NCI-H2196 treated with DMSO at 0.1 percent for 48 hours (cell line): ENCODE results near the gene SLC26A4.
A peak's percentile ranks its signal among the peaks of the same experiment; 100 is the strongest.

Experiments used
- DNase-seq: peaks from one replicate; lab custom pipeline; 2025; ENCODE audit not compliant: unreplicated experiment; lab: John Stamatoyannopoulos, UW

SLC26A4 gene

DNA sequence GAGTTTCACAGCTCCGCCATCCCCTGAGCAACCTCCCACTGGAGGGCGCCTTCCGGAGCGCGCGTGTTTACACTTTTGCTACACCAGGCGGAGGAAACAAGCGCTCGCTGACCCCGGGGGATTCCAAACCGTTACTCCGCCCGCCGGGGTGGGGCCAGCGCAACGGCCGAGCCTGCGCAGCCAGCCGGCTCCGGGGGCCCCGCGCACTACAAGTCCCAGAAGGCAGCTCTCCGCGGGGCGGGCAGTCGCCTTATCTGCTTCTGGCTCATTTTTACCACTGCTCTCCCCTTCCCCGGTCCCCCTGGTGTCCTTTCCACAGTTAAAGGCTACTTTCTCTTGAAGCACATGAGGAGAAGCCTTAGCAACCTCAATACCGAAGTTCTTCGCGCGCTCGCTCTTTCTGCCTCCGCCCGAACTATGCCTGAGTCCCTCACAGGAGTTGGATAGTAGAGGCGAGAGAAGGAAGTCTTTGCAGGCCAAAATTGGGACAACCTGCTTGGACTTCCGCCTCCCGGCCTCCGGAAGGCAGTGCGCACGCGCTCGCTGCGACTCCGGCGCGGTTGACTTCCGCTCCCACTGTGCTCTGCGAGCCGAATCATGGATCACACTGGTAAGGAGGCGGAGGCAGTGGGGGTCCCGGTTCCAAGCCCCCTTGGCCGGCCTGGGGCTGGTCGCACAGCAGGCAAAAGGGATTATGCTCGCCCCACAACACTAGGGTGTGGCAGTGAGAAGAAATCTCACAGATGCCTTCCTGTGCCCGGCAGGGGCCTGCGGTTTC lies 83.1 kb downstream of the SLC26A4 start, which contains the start of gene CBLL1:
Gene CBLL1, plus strand, starts transcription at position 576 of the 778 bp plus-strand sequence. Its CDS starts 22 bp downstream, at position 598.
- DNase-seq = peak; percentile 97

DNA sequence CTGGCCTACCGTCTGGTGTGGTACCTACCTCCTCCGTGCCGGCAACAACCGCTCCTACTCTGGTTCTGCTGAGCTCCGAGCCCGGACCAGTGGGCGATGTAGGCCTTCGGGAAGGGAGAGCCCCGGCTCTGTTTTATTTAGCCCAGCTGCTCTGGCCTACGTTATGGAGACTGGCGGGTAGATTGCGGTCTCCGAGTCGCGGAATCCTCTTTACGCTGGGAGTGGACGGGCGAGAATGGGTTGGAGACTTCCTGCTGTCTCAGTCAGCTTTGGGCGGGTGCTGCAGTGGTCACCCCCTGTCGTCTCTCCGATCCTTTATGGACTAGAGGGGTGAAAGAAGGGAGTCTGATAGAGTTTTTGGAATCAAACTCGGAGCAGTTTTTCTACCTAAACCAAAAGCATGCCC lies 83.7 kb downstream of the SLC26A4 start:
- peak; percentile 54 for DNase-seq

DNA sequence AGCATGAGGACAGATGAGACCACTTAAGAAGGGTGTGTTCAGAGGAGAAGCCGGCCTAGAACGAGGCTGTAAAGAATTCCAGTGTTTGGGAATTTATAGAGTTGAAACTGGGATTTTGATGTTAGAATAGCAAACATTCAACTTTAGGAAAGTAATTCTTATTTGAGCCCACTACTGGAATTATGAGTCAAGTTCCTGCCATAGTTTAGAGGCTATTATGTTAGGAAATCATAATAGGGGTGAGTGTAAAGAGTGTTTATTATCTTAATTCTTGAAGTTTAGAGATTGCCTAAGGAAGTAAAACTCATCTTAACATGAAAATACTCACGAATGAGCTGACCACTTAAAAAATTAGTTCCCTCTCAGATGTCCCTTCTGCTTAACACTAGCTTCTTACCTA lies 85.4 kb downstream of the SLC26A4 start:
- no peak for DNase-seq

DNA sequence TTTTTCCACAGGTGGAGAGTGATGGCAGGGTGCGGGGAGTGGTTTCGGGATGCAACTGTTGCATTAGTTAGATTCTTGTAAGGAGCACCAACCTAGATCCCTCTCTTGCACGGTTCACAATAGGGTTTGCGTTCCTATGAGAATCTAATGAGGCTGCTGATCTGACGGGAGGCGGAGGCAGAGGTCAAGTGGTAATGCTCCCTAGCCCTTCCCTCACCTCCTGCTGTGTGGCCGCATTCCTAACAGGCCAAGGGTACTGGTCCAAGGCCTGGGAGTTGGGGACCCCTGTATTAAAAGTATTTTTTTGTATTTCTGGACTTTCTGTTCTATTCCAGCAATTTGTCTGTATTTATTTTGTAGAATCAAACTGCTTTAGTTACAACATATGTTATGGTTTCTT lies 90.5 kb downstream of the SLC26A4 start:
- no peak for DNase-seq

DNA sequence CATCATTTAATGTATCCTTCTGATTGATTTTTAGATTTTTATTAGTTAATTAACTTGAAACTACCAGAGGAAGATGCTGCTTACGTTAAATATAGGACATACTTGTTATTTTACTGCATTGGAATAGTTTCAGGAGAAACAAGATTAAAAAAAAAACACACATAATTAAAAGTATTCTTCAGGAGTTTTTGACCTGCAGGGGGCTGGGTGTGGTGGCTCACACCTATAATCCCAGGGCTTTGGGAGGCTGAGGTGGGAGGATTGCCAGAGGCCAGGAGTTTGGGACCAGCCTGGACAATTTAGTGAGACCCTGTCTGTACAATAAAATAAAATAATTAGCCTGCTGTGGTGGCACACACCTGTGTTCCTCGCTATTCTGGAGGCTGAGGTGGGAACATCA lies 94.0 kb downstream of the SLC26A4 start:
- DNase-seq = no peak

DNA sequence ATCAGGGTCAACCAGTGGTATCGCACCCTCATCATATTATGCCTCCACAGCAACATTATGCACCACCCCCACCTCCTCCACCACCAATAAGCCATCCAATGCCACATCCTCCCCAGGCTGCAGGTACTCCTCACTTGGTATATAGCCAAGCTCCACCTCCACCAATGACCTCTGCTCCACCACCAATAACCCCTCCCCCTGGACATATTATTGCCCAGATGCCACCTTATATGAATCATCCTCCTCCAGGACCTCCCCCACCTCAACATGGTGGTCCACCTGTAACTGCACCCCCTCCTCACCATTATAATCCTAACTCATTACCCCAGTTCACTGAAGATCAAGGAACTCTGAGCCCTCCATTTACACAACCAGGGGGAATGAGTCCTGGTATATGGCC lies 98.0 kb downstream of the SLC26A4 start:
- DNase-seq = no peak

DNA sequence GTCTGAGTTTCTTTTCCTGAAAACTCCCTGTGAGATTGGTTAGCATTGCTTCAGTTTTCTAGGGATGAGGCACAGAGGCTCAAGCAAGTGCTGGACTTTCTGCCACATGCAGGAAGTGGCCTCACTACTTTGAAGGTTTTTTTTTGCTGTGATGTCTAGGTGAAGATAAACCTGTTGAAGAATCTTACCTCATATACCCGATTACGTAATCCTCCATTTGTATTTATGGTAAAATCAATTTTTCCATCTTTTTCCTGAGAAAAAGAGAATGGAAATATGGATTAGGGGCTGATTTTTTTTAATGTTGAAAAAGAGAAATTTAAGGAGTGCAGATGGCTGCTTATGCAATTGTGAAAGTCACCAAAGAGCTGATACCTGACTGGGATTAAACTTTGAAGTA lies 106.8 kb downstream of the SLC26A4 start:
- no peak for DNase-seq
